ENCODE data around the gene POMC.
"Not testable (repeated sequence)": the region's sequence is repeated elsewhere in the genome, so short reads cannot be mapped to it uniquely, and the experiment has no call there.

POMC gene

DNA sequence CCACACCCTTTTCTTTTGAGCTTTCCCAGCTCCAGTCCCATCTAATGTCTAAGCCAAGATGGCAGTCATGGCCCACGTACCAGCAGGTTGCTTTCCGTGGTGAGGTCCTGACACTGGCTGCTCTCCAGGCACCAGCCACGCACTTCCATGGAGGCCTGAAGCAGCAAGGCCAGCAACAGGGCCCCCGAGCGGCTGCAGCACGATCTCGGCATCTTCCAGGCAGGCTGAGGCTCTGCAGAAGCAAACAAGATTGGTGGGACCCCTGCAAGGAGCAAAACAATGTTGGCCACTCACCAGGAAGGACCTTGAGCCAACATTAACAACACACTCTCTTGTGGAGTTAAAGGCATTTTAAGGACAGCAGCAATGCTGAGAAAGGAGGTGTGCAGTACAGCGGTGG, 3.8 kb downstream of the POMC start:
- Histone ChIP-seq H3K4me1 (ENCODE audit: insufficient read depth, low read length, poor library complexity, severe bottlenecking) (no peaks in the 10 kb centered on the region), H3K9me2 (replicated peaks; ENCODE audit: low read depth, low read length) (no peaks in the 10 kb centered on the region), H3K4me2 (ENCODE audit: low read depth, low read length, poor library complexity, severe bottlenecking) (no peak overlapping the region), H3K27me3 (ENCODE audit: insufficient read depth, low read length, poor library complexity, severe bottlenecking) (no peaks in the 10 kb centered on the region), H3K36me3 (ENCODE audit: insufficient read depth, low read length) (no peaks in the 10 kb centered on the region), H3K79me2 (ENCODE audit: insufficient read depth, low read length) (no peaks in the 10 kb centered on the region), H3F3A (ENCODE audit: low read depth) (no peaks in the 10 kb centered on the region), H3K4me3 (ENCODE audit: low read length, poor library complexity, severe bottlenecking) (no peak overlapping the region), H3K9ac (ENCODE audit: low read depth, low read length, poor library complexity, severe bottlenecking) (no peak overlapping the region), H3K9me3 (ENCODE audit: insufficient read depth, low read depth, low read length) (no peaks in the 10 kb centered on the region), H2AFZ (ENCODE audit: low read length) (no peak overlapping the region), H4K20me1 (ENCODE audit: insufficient read depth, low read length, poor library complexity, severe bottlenecking) (no peaks in the 10 kb centered on the region)
- no peak for TF ChIP-seq CTCF (conservative IDR thresholded peaks at IDR 0.05; ENCODE audit: low read length)
- no peak for TF ChIP-seq EZH2phosphoT487 (IDR thresholded peaks at IDR 0.05; ENCODE audit: borderline replicate concordance)

DNA sequence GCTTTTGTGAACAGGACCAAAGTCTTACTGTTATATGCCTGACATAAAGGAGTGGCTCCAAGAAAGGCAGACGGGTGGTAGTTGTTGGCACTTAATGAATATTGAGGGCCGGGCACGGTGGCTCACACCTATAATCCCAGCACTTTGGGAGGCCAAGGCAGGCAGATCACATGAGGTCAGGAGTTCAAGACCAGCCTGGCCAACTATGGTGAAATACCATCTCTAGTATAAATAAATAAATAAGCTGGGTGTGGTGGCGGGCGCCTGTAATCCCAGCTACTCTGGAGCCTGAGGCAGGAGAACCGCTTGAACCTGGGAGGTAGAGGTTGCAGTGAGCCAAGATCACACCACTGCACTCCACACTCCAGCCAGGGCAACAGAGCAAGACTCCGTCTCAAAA, 6.3 kb downstream of the POMC start:
- not testable (repeated sequence) for H3K4me1 ChIP-seq (ENCODE audit: insufficient read depth, low read length, poor library complexity, severe bottlenecking); H3K27me3 ChIP-seq (ENCODE audit: insufficient read depth, low read length, poor library complexity, severe bottlenecking)

GRCh38 chr2:25161055-25161781, 7.2 kb downstream of the POMC start:
- Histone ChIP-seq H3K36me3 (ENCODE audit: insufficient read depth, low read length) (no peaks in the 10 kb centered on the region), H3K4me3 (ENCODE audit: low read length, poor library complexity, severe bottlenecking) (no peak overlapping the region), H2AFZ (ENCODE audit: low read length) (no peak overlapping the region), H3K9me2 (replicated peaks; ENCODE audit: low read depth, low read length) (no peaks in the 10 kb centered on the region), H3K4me2 (ENCODE audit: low read depth, low read length, poor library complexity, severe bottlenecking) (no peak overlapping the region), H4K20me1 (ENCODE audit: insufficient read depth, low read length, poor library complexity, severe bottlenecking) (no peaks in the 10 kb centered on the region), H3K79me2 (ENCODE audit: insufficient read depth, low read length) (no peaks in the 10 kb centered on the region), H3K4me1 (ENCODE audit: insufficient read depth, low read length, poor library complexity, severe bottlenecking) (no peaks in the 10 kb centered on the region), H3K9me3 (ENCODE audit: insufficient read depth, low read depth, low read length) (no peaks in the 10 kb centered on the region), H3K27me3 (ENCODE audit: insufficient read depth, low read length, poor library complexity, severe bottlenecking) (no peaks in the 10 kb centered on the region), H3K9ac (ENCODE audit: low read depth, low read length, poor library complexity, severe bottlenecking) (no peak overlapping the region), H3F3A (ENCODE audit: low read depth) (no peaks in the 10 kb centered on the region)
- no peak for TF ChIP-seq CTCF (conservative IDR thresholded peaks at IDR 0.05; ENCODE audit: low read length)
- no peak for TF ChIP-seq EZH2phosphoT487 (IDR thresholded peaks at IDR 0.05; ENCODE audit: borderline replicate concordance)

More for the DNA sequence above, 6.3 kb downstream of the POMC start:
- not testable (repeated sequence) for H3K4me2 ChIP-seq (ENCODE audit: low read depth, low read length, poor library complexity, severe bottlenecking); H3K4me3 ChIP-seq (ENCODE audit: low read length, poor library complexity, severe bottlenecking); H3K9me3 ChIP-seq (ENCODE audit: insufficient read depth, low read depth, low read length); H3K9me2 ChIP-seq (replicated peaks; ENCODE audit: low read depth, low read length); H3F3A ChIP-seq (ENCODE audit: low read depth); H3K9ac ChIP-seq (ENCODE audit: low read depth, low read length, poor library complexity, severe bottlenecking); H3K79me2 ChIP-seq (ENCODE audit: insufficient read depth, low read length); H2AFZ ChIP-seq (ENCODE audit: low read length); H4K20me1 ChIP-seq (ENCODE audit: insufficient read depth, low read length, poor library complexity, severe bottlenecking); H3K36me3 ChIP-seq (ENCODE audit: insufficient read depth, low read length)

GRCh38 chr2:25160376-25160775, 8.0 kb downstream of the POMC start:
- Histone ChIP-seq H2AFZ (ENCODE audit: low read length) (no peak overlapping the region), H3F3A (ENCODE audit: low read depth) (no peaks in the 10 kb centered on the region), H3K9me2 (replicated peaks; ENCODE audit: low read depth, low read length) (no peaks in the 10 kb centered on the region), H3K9me3 (ENCODE audit: insufficient read depth, low read depth, low read length) (no peaks in the 10 kb centered on the region), H4K20me1 (ENCODE audit: insufficient read depth, low read length, poor library complexity, severe bottlenecking) (no peaks in the 10 kb centered on the region), H3K27me3 (ENCODE audit: insufficient read depth, low read length, poor library complexity, severe bottlenecking) (no peaks in the 10 kb centered on the region), H3K9ac (ENCODE audit: low read depth, low read length, poor library complexity, severe bottlenecking) (no peak overlapping the region), H3K4me1 (ENCODE audit: insufficient read depth, low read length, poor library complexity, severe bottlenecking) (no peaks in the 10 kb centered on the region), H3K4me2 (ENCODE audit: low read depth, low read length, poor library complexity, severe bottlenecking) (no peak overlapping the region), H3K4me3 (ENCODE audit: low read length, poor library complexity, severe bottlenecking) (no peak overlapping the region), H3K36me3 (ENCODE audit: insufficient read depth, low read length) (no peaks in the 10 kb centered on the region), H3K79me2 (ENCODE audit: insufficient read depth, low read length) (no peaks in the 10 kb centered on the region)
- TF ChIP-seq EZH2phosphoT487 (IDR thresholded peaks at IDR 0.05; ENCODE audit: borderline replicate concordance) (no peak), CTCF (conservative IDR thresholded peaks at IDR 0.05; ENCODE audit: low read length) (no peak)

Measured in Loucy (cell line).